Measurements from ENCODE around the gene SLC35G4. TPM values are rescaled to one million over a fixed set of nuclear protein-coding genes. Genes with fewer than 3 reads are reported as not detected.

SLC35G4 gene
- total RNA-seq, 1 experiment from 2014 or later, result not detected

- CTCF ChIA-PET, result no interaction called here
- intact Hi-C loops (cut with micrococcal nuclease; ENCODE audit: unreplicated experiment), result no loop called here
- Histone ChIP-seq H3K36me3 (ENCODE audit: control insufficient read depth, insufficient read depth, low read length) (no peaks in the 10 kb centered on the region), H3K27ac (ENCODE audit: low read length) (no peak overlapping the region), H3K27me3 (ENCODE audit: control insufficient read depth, insufficient read depth, low read length) (no peaks in the 10 kb centered on the region; the same call in 1 of the 2 replicates), H3K4me3 (ENCODE audit: low read depth in 2 of 2, low read length in 2 of 2) (no peak overlapping the region), H3K4me1 (ENCODE audit: control insufficient read depth, insufficient read depth, low read length) (no peaks in the 10 kb centered on the region), H3K9me3 (ENCODE audit: control insufficient read depth, insufficient read depth, low read depth, low read length) (no peaks in the 10 kb centered on the region)
- ATAC-seq, result no peak
- POLR2A ChIA-PET, result no interaction called here
- no TSS peak for BruUV-seq (replicated peaks)
- no peak for TF ChIP-seq SIN3A (IDR thresholded peaks at IDR 0.05; ENCODE audit: borderline replicate concordance, insufficient read depth, low read depth, low read length)
- no peak for TF ChIP-seq POLR2AphosphoS5 (IDR thresholded peaks at IDR 0.05; ENCODE audit: low read depth, low read length)
- TF ChIP-seq, protein P1, sequence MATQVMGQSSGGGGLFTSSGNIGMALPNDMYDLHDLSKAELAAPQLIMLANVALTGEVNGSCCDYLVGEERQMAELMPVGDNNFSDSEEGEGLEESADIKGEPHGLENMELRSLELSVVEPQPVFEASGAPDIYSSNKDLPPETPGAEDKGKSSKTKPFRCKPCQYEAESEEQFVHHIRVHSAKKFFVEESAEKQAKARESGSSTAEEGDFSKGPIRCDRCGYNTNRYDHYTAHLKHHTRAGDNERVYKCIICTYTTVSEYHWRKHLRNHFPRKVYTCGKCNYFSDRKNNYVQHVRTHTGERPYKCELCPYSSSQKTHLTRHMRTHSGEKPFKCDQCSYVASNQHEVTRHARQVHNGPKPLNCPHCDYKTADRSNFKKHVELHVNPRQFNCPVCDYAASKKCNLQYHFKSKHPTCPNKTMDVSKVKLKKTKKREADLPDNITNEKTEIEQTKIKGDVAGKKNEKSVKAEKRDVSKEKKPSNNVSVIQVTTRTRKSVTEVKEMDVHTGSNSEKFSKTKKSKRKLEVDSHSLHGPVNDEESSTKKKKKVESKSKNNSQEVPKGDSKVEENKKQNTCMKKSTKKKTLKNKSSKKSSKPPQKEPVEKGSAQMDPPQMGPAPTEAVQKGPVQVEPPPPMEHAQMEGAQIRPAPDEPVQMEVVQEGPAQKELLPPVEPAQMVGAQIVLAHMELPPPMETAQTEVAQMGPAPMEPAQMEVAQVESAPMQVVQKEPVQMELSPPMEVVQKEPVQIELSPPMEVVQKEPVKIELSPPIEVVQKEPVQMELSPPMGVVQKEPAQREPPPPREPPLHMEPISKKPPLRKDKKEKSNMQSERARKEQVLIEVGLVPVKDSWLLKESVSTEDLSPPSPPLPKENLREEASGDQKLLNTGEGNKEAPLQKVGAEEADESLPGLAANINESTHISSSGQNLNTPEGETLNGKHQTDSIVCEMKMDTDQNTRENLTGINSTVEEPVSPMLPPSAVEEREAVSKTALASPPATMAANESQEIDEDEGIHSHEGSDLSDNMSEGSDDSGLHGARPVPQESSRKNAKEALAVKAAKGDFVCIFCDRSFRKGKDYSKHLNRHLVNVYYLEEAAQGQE (IDR thresholded peaks at IDR 0.05; ENCODE audit: insufficient read depth in 1 of 2, low read depth in 2 of 2, low read length in 1 of 2), result no peak
- TF ChIP-seq, protein P2, sequence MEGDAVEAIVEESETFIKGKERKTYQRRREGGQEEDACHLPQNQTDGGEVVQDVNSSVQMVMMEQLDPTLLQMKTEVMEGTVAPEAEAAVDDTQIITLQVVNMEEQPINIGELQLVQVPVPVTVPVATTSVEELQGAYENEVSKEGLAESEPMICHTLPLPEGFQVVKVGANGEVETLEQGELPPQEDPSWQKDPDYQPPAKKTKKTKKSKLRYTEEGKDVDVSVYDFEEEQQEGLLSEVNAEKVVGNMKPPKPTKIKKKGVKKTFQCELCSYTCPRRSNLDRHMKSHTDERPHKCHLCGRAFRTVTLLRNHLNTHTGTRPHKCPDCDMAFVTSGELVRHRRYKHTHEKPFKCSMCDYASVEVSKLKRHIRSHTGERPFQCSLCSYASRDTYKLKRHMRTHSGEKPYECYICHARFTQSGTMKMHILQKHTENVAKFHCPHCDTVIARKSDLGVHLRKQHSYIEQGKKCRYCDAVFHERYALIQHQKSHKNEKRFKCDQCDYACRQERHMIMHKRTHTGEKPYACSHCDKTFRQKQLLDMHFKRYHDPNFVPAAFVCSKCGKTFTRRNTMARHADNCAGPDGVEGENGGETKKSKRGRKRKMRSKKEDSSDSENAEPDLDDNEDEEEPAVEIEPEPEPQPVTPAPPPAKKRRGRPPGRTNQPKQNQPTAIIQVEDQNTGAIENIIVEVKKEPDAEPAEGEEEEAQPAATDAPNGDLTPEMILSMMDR (IDR thresholded peaks at IDR 0.05), result no peak
- TF ChIP-seq TCF7L2 (IDR thresholded peaks at IDR 0.05; ENCODE audit: low read depth, low read length), result no peak
- no peak for DNase-seq (ENCODE audit: low read depth, low spot score)
- in situ Hi-C loops (cut with HindIII; ENCODE audit: low pct_unique_long_range_greater_than_20kb, low sequenced_read_pairs), result no loop called here
Measured at GRCh38 chr18:11587846-11588245, 21.6 kb upstream of the SLC35G4 start.

DNA sequence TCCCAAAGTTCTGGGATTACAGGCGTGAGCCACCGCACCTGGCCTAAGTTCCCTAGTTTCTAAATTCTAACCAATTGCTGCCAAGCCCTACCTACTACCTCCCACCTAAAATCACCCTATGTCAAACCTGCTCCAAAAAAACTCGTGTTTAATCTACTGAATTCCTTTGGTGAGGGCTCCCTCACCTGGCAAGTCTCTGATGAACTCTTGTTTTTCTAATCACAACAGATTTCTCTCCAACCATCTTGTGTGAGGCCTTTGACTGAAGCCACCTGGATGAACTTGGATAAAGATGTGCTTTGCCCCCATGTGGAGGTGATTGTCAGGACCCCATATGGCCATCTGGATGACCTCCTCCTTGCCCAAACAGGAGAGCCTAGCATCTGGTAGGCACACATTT is 17.4 kb upstream of the SLC35G4 start:
- no peak overlapping the region for H3K27ac ChIP-seq (ENCODE audit: low read length)
- POLR2A ChIA-PET, result no interaction called here
- no peak for DNase-seq (ENCODE audit: low read depth, low spot score)
- TF ChIP-seq, protein P2 (IDR thresholded peaks at IDR 0.05), result no peak
- TF ChIP-seq, protein P1 (IDR thresholded peaks at IDR 0.05; ENCODE audit: insufficient read depth in 1 of 2, low read depth in 2 of 2, low read length in 1 of 2), result no peak
- TF ChIP-seq SIN3A (IDR thresholded peaks at IDR 0.05; ENCODE audit: borderline replicate concordance, insufficient read depth, low read depth, low read length) (no peak), TCF7L2 (IDR thresholded peaks at IDR 0.05; ENCODE audit: low read depth, low read length) (no peak), POLR2AphosphoS5 (IDR thresholded peaks at IDR 0.05; ENCODE audit: low read depth, low read length) (no peak)
- no peaks in the 10 kb centered on the region for H3K9me3 ChIP-seq (ENCODE audit: control insufficient read depth, insufficient read depth, low read depth, low read length)
- no TSS peak for BruUV-seq (replicated peaks)
- H3K27me3 ChIP-seq (ENCODE audit: control insufficient read depth, insufficient read depth, low read length), result no peaks in the 10 kb centered on the region; the same call in 1 of the 2 replicates
- intact Hi-C loops (cut with micrococcal nuclease; ENCODE audit: unreplicated experiment), result no loop called here
- CTCF ChIA-PET, result no interaction called here
- in situ Hi-C loops (cut with HindIII; ENCODE audit: low pct_unique_long_range_greater_than_20kb, low sequenced_read_pairs), result no loop called here
- ATAC-seq, result no peak
- no peak overlapping the region for H3K4me3 ChIP-seq (ENCODE audit: low read depth in 2 of 2, low read length in 2 of 2)
- no peaks in the 10 kb centered on the region for H3K36me3 ChIP-seq (ENCODE audit: control insufficient read depth, insufficient read depth, low read length)
- H3K4me1 ChIP-seq (ENCODE audit: control insufficient read depth, insufficient read depth, low read length), result no peaks in the 10 kb centered on the region

Data from Panc1 (cell line).